CD4-positive, alpha-beta T cell treated with Interleukin-4 for 4 hours (primary cell): ENCODE measurements around the gene EXOC3L4.
"Not testable (repeated sequence)": the region's sequence is repeated elsewhere in the genome, so short reads cannot be mapped to it uniquely, and the experiment has no call there.

Source experiments
- DNase-seq: peaks from one replicate; pipeline ENCODE4 v3.0.0-alpha.2; 2020

Gene EXOC3L4

DNA sequence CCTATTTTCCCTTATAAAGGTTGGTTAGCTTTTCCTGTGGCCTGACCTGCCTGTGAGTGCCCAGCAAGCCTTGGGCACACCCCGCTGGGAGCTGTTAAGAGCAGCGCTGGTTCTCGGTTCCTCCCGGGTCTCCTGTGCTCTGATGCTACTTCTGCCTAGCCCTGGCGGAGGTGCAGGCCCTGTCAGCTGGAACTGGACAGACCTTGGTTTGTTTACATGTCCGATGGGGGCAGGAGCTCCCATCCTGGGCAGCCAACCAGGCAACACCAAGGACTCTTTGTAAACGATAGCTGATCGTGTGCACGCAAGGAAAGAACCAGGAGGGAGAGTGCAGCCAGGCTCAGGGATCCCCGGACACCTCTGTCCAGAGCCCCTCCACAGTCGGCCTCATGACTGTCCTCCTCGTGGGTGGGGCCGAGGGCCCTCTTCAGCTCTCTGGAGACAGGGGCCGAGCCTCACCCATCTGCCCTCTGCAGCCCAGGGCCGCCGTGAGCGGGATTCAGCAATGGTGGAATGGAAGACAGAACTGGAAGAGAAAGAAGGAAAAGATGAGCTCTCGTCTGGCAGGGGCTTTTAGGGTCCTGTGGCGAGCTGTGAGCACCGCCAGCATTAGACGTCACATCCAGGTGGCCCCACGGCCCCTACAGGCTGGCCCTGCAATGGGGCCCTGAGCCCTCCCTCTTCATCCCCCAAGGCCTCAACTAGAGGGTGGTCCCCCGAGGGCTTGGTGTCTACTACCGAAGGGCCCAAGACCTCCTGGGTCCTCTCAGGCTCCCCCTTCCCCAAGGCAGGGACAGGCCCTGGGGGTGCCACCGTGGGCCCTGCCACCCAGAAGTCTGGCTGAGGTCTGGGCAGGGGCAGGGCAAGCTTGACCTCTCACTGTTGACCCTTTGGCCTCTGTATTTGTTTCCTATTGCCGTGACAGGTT, 41.1 kb downstream of the EXOC3L4 start:
- no peak for DNase-seq

DNA sequence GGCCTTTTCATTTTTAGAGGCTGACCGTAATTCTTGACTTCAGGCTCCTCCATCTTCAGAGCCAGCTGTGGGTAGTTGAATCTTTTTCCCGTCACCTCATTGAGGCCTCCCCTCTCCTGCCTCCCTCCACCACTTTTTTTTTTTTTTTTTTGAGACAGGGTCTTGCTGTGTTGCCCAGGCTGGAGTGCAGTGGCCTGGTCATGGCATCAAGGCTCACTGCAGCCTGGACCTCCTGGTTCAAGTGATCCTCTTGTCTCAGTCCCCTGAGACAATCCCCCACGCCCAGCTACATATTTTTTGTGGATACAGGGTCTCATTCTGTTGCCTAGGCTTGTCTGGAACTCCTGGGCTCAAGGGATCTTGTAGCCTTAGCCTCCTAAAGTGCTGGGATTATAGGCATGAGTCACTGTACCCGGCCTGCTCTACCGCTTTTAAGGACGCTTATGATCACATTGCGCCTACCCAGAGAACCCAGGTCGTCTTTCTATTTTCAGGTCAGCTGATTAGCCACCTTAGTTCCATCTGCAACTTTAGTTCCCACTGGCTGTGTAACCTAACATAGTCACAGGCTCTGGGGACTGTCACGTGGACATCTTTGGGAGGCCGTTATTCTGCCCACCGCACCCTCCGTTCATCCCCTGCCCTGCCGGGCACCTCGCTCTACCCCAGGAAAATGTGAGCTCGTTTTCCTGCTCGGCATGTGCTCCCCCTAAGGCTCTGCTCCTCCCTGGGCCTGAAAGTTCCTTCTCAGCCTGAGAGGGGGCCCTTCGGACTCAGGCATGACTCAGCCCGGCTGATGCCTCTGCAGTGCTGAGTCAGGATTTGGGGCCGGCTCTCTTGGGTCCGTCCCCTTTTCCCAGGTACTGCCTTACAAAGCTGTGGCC, 42.1 kb downstream of the EXOC3L4 start:
- no peak for DNase-seq

DNA sequence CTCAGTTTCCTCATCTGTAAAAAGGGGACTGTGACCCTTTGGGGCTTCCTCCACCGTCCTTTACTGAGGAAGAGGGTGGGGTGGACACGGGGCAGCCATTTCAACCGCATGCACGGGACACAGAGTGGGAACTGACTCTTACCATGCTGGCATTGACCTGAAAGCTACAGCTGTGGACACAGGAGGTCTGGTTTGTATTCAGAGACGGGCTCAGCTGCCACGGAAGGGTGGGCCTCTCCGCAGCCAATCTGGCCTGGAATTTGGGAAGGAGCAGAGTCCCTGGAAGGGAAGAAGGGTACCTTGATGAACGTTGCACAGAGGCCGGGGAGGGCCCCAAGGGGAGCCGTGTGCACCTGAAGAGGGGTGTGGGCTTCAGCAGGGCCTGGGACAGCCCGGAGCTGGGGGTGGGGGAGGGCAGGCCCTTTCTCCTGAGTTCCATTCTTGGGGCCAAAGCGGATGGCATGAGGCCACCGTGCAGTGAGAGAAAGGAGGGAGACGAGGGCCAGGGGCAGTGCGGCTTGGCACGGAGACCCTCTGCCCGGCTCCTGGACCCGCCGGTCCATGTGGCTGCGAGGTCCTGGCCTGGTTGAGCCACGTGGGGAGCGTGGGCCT, 43.3 kb downstream of the EXOC3L4 start:
- no peak for DNase-seq

DNA sequence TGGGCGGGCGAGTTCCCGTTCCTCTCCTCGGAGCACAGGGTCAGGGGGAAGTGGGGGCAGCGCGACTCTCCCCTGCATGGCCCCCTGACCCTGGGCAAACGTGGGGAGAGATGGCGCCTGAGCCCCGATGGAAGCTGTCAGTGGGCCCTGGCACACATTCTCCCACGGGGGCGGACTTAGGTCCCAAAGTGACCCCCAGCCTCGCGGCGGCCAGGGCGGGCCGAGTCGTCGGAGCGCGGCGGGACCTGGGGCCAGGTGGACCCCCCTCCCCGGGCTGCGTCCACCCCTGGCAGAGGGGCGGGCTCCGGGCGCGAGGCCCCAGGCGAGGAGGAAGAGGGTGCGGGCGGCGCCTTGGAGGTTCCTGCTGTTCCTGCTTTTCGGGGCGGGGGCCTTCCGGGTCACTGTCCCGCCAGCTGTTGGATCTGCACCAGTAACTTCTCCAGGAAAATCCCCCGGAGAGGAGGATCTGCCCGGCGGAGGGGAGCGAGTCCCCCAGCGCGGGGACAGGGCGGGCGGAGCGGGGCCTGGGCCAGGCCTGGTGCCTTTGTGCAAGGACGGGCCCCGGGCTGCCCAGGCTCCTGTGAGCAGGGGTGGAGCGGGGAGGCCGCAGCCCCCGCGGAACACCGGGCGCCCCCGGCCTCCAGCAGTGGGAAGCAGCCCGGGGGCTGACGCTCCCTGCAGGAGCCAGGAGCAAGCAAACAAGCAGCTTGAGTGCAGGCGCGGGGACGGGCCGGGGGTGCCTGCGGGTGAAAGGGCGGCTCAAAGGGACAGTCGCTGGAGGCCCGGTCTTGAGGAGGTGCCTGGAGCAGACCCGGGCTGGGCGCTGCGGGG, 44.0 kb downstream of the EXOC3L4 start:
- no peak for DNase-seq

DNA sequence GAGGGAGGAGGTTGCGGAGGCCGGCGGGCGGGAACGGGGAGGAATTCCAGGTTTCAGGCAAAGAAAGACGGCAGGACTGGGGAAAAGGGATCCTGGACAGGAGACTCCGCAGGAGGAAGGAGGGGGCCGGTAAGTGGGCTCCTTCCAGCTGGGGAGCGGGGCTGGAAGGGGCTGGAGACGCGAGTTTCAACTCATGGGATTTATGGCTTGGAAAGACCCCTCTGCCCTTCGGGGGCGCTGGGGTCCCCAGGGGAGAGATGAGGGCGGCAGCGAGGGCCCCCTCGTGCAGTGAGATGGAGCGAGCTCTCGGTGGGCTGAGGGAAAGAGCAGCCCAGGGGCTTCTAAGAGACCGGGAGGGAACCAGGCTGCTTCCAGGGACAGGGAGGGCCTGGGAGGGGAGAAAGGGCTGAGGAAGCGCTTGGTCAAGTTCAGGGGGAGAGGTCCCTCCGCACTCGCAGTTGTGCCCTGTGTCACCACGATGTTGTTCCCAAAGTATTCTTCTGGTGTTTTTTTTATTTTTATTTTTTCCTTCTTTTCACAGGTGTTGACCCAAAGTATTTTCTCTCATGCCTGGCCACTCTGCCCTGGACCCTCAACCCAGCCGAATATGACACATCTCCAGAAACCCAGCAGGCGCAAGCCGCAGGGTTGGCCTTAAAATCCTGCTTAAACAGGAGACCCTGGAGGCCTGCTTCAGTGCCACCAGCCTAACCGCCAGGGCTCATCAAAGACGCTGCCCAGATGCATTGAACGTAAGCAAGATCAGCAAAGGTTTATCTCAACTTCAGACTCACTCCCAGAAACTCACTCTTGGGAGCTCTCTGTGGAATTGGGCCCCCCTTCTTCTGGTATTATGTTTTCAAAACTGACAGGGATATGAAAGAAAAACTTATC, 44.9 kb downstream of the EXOC3L4 start:
- no peak for DNase-seq

DNA sequence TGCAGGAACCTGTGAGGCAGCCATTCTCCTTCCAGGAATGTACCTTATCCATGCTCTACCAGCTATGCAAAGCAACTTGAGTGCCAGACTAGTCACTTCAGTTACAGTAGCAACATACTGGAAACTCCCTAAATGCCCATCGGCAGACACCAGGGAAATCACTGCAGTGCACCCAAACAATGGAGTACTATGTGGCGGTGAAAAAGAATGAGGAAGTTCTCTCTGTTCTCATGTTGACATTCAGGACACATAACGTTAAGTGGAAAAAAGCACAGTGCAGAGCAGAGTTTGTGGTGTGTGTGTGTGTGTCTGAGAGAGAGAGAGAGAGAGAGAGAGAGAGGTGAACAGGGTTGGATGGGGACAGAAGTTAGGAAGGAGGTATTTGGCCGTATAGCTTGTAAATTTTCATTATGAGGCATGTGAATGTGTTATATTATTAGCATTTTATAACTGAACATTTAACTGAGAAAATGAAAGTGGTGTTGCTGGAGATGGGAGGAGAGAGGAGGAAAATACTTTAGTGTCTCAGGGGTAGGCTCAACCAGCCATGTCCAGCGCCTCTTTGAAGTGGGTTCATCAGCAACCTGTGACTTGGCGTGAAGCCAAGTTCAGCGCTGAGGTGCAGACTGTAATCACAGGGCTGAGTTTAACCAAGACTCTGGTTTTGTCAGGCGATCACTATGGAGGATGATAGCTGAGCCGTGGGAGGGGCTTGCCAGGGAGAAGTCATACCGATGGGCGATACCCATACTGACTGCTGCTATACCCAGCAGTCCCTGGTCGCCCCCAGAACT, 46.0 kb downstream of the EXOC3L4 start:
- DNase-seq, result no peak

DNA sequence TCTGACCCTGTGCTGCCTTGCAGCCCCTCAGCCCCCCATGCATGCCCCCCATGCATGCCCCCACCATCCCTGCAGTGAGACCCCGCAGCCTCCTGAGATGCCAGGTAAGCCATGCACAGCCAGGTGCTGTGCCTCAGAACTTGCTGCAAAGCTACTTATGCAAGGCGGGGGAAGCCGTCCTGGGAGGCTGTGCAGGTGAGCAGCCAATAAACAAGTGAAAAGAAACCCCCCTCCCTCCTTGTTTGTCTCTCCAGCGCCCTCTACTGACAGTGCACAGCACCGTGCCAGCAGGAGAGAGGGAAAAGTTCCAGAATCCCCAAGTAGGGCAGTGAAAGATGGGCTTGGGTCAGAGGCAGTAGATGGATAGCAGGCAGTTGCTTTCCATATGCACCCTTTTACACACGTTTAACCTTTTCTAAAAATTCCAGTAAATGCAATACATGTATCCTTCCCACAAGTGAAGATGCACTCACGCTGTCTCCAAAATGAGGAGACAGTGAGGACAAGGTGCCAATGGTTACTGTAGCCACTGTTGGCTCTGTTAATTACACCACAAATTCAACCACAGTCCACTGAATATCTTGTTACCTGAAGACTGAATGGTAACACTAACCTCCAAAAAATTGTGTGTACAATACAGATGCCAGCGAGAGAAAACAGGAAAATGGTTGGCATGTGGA, 46.7 kb downstream of the EXOC3L4 start:
- no peak for DNase-seq

DNA sequence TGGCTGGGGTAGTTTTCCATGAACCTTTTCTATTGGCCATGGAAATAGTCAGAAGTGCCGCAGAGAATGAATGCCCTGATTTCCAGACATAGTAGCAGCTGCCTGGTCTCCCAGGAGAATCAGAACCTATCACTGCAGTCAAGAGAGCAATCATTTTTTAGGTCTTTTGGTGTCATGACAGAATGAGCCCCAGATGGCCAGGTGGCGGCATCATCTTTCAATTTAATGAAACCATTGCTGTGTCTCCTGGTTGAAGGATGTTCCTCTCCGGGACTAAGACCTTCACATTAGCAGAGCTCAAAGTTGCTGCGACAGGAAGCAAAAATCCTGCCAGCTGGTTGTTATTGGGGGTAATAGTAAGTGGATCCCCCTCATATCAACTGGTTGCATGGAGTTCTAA, 47.5 kb downstream of the EXOC3L4 start:
- no peak for DNase-seq

DNA sequence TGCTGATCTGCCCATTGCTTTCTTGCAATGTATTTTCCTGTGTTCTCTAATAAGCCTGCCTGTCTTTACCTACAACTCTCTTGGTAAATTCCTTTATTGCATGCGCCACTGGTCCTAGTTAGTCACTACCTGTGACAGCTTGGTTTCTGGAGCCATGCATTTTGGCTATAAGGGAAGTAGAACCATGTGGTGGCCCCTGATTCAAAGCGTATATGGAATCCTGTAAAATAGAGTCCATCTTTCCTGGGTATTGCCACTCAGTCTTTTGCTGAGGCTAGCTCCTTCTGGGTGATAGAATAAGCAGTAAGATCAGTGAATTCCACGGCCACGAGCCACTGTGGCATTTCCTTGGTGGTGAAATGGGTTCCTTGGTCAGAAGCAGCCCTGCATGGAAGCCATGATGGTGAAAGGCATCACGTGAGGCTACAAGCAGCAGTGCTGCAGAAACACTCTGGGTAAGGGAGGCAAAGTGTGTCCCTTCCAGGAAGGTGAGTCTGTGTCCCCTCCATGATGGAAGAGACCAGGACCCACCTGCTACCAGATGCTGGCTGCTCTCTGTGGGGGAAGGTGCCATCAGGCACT, 48.3 kb downstream of the EXOC3L4 start:
- no peak for DNase-seq

DNA sequence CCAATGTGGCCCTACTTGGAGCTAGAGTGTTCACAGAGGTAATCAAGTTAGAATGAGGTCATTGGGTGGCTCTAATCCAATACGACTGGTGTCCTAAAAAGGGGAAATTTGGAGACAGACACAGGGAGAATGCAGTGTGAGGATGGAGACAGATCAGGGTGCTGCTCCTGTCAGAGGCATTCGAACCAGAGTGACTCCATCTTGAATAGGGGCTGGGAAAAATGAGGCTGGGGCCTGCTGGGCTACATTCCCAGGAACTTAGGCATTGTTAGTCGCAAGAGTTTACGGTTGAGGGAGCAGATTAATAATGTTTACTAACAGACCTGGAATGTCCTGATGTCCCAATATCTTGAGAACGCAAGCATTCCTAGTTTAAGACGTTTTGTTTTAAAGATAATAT, 49.0 kb downstream of the EXOC3L4 start:
- DNase-seq, result no peak

DNA sequence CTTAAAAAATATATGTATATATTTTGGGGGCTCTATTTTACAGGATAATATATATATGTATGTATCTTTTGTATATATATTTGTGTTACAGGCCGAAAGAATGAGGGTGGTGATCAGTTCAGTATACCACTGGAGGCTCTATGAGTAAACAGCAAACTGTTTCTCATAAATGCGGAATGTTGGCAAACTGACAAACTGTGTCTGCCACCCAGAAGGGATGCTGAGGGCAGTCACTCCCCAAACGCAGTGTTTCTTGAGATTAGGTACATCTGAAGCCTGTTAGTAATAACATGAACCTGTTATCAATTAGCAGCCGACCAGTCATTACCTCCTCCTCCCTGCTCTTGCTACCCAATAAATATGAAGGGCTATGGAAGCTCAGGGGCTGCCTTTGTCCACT, 49.6 kb downstream of the EXOC3L4 start:
- DNase-seq, result no peak

DNA sequence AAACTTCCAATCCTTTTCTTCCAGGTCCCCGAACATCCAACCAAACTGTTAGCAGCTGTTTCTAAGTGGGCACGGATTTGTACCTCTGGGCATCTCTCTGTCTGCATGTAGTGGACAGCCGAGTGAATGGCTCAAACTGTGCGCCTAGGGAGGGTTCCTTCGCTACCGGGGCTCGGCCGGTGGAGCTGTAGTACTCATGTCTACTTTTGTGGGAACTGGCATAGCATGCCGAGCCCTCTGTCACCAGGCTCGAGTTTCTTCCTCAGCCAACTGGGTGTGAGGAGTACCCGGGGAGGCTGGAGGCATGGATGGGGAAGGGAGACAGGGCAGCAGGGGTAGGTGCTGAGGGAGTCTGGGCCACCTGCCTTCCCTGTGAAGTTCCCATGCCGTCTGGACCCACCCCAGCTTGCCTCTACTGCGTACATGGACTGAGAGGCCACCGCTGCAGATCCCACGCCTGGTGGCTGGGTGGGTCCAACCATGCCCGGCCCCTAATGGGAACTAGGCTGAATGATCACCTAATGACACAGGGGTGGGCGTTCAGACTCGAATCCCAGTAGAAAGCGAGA, 51.7 kb downstream of the EXOC3L4 start:
- DNase-seq, result no peak

DNA sequence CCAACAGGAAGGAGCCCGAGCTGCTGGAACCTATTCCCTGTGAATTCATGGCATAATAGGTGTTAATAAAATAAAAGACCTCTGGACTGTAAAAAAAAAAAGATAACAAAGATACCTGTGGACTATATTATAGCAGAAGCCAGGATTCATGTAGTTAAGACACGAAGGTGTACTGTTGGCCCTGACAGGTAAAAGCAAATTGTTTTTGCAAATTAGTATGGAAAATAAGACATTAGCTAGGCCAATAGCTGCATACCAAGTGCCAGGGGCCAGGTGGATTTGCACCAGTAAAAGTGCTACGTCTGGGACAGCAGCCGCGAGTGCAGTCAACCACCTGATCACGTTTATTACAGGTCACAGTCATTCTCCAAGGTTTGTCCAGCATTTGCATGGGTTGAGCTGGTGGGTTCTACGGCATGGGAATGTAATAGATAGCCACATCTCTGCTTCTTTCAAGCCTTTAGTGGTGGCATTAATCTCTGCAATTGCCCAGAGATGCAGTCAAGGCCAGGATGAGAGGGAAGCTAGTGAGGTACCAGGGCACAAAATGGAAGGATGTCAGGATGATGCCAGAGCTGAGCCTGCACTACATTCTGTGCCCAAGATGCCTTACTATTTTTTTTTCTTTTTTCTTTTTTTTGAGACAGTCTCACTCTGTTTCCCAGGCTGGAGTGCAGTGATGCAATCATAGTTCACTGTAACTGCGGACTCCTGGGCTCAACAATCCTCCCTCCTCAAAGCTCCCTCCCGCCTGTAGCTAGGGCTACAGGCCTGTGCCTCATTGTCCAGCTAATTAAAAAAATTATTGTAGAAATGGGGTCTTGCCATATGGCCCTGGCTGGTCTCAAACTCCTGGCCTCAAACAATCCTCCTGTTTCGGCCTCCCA, 55.1 kb downstream of the EXOC3L4 start:
- no peak for DNase-seq

DNA sequence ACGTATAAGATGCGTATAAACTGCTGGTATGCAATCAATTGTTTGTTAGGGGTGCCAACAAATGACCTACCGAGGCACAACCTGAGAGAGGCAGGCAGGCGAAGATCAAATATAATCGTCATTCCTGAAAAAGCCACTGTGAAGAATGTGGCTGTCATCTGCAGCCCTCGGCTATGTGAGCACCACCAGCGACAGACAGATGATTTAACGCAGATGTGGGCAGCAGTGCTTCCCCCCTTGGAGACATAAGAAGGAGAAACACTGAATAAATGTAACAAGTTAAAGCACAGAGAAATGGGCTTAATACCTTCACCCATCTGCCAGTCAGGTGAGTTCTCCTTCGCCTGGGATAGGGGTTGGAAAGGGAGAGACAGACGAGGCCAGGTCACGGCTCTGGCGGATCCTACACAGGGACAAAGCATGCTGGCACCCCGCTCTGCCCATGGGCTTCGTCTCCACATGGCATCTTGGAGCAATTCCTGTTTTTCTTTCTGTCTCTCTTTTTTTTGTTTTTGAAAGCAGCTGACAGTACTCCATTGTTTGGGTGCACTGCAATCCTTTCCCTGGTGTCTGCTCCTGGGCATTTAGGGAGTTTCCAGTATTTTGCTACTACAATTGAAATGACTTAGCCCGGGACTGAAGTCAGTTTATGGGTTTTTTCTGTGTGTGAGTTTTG, 56.9 kb downstream of the EXOC3L4 start:
- no peak for DNase-seq

DNA sequence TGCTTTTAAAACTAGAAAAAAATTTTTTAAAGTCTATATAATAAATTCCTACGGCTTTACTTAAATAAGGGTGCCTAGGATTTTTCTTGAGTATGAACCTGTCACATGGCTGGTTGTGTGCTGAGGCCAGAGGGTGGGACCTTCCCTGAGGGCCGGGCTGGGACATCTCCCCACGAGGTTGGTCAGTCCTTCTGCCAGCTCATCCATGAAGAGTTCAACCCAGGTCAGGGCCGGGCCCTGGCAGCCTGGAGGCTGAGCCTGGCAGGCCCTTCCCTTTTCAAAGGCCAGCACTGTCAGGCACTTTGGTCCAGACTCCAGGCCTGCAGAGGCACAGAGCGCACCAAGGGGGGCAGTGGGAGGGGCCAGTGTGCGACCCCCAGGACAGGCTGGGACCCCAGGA, 60.5 kb downstream of the EXOC3L4 start:
- DNase-seq, result no peak

DNA sequence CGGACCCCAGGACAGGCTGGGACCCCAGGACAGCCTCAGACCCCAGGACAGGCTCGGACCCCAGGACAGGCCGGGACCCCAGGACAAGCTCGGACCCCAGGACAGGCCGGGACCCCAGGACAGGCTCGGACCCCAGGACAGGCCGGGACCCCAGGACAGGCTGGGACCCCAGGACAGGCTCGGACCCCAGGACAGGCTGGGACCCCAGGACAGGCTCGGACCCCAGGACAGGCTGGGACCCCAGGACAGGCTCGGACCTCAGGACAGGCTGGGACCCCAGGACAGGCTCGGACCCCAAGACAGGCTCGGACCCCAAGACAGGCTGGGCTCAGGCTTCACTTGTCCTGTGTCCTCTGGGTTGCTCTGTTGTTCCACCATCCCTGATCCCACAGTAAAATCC, 60.9 kb downstream of the EXOC3L4 start:
- DNase-seq, result not testable (repeated sequence)

DNA sequence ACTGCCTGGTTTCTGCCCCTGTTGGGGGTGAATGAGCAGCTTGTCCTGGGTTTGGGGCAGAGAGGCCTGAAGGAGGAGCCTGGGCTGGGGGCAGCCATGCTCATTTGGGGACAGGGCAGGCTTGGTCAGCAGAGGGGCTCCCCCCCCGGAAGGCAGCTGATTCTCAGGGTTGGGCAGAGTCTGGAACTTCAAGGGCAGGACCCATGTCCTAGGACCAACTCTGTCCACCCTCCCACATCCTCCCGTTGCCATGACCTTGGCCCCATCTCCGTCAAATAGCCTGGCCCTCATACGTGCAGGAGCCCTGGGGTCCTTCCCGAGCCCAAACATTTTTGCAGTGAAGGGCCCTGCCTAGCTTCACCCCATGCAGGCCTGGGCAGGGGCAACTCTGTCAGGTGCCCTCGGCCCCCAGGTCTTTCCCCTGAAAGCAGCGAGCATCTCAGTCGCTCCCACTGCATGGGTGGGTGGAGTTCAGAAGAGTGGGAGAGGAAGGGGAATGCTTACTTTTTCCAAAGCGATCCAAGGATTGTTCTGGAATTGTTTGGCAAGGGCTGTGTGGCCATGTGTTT, 61.4 kb downstream of the EXOC3L4 start:
- DNase-seq, result no peak
